B cell (primary cell): ENCODE data around the gene GATA3. TPM values are rescaled to one million over a fixed set of nuclear protein-coding genes. Genes with fewer than 3 reads are reported as not detected.

Source experiments
- ATAC-seq: fragments of 200-7000 bp; cut with Tn5 transposase; one replicate; pipeline ENCODE4 v1.10.0; 2021; ENCODE audit warnings: low read depth, mild to moderate bottlenecking, moderate number of reproducible peaks, moderate library complexity
- CTCF ChIA-PET: fragments of 350-600 bp; sonication (Branson Sonifier 250); formaldehyde crosslinking; loops from one replicate; lab custom pipeline; 2021; ENCODE audit warnings: antibody characterized with exemption, inconsistent platforms; lab: Charles Lee
- POLR2A ChIA-PET: fragments of 350-600 bp; sonication (Branson Sonifier 250); formaldehyde crosslinking; loops from one replicate; lab custom pipeline; 2021; ENCODE audit warnings: antibody characterized with exemption; lab: Charles Lee
- DNase-seq: peaks from one replicate; pipeline ENCODE4 v3.0.0; 2013
- H2AFZ ChIP-seq: 2 replicates; pipeline ENCODE4 v1.6.1; 2012; ENCODE audit warnings: mild to moderate bottlenecking, low read depth, low read length; ENCODE audit not compliant: insufficient read depth, poor library complexity, severe bottlenecking
- H3K27ac ChIP-seq, 2 donors: 1 replicate in 1 of 2; 2 replicates in 1 of 2; pipeline ENCODE4 v1.5.1; 2012 to 2013; ENCODE audit warnings: low read length in 2 of 2, mild to moderate bottlenecking in 2 of 2, moderate library complexity in 1 of 2
- H3K27me3 ChIP-seq, 4 experiments: fragments of 200-600 bp in 1 of 4; sonication (generic) in 1 of 4; replicated peaks in 1 of 4; 1 replicate in 2 of 4; 2 replicates in 2 of 4; pipeline versions ENCODE4 v1.6.1 to v1.7.0; 2013 to 2016; ENCODE audit warnings: low read length in 3 of 4, mild to moderate bottlenecking in 2 of 4, mixed read lengths in 1 of 4, moderate library complexity in 1 of 4; ENCODE audit not compliant: insufficient read depth in 4 of 4, control insufficient read depth in 3 of 4; ENCODE audit errors: control extremely low read depth in 1 of 4
- H3K36me3 ChIP-seq, 2 experiments: replicated peaks in 1 of 2; 1 replicate in 1 of 2; 2 replicates in 1 of 2; pipeline versions ENCODE4 v1.6.1 to v1.7.1; 2013; ENCODE audit warnings: low read length in 1 of 2; ENCODE audit not compliant: insufficient read depth in 2 of 2, control insufficient read depth in 1 of 2; ENCODE audit errors: control extremely low read depth in 1 of 2, extremely low read depth in 1 of 2
- H3K4me1 ChIP-seq, 2 donors: fragments of 200-600 bp in 1 of 2; sonication (generic) in 1 of 2; 1 replicate in 1 of 2; 2 replicates in 1 of 2; pipeline versions ENCODE4 v1.5.1 to v1.6.1; 2013 to 2017; ENCODE audit warnings: low read length in 2 of 2; ENCODE audit not compliant: control insufficient read depth in 2 of 2, insufficient read depth in 2 of 2
- H3K4me2 ChIP-seq: replicated peaks from 2 replicates; pipeline ENCODE3; 2012; ENCODE audit warnings: mild to moderate bottlenecking, low read depth, low read length; ENCODE audit not compliant: poor library complexity, severe bottlenecking
- H3K4me3 ChIP-seq, 5 experiments: fragments of 200-600 bp in 1 of 5; sonication (generic) in 1 of 5; 1 replicate in 3 of 5; 2 replicates in 2 of 5; pipeline versions ENCODE4 v1.5.1 to v1.7.0; 2011 to 2016; ENCODE audit warnings: low read length in 4 of 5, mild to moderate bottlenecking in 4 of 5, low read depth in 2 of 5, control low read depth in 1 of 5, moderate library complexity in 1 of 5; ENCODE audit not compliant: insufficient read depth in 1 of 5; ENCODE audit errors: control extremely low read depth in 1 of 5, extremely low read depth in 1 of 5
- H3K79me2 ChIP-seq: fragments of 200-600 bp; sonication (generic); one replicate; pipeline ENCODE4 v1.6.0; 2016; ENCODE audit warnings: low read length; ENCODE audit not compliant: control insufficient read depth, insufficient read depth
- H3K9ac ChIP-seq: fragments of 200-600 bp; sonication (generic); 2 replicates; pipeline ENCODE4 v1.6.1; 2017; ENCODE audit warnings: mild to moderate bottlenecking, low read length, moderate library complexity
- H3K9me3 ChIP-seq, 3 donors: one replicate each; pipeline versions ENCODE4 v1.6.1 to v1.7.1; 2013; ENCODE audit warnings: low read length in 2 of 3; ENCODE audit not compliant: control insufficient read depth in 2 of 3, insufficient read depth in 1 of 3; ENCODE audit errors: control extremely low read depth in 1 of 3
- H4K20me1 ChIP-seq: 2 replicates; pipeline ENCODE4 v1.6.0; 2012; ENCODE audit warnings: mild to moderate bottlenecking, low read length; ENCODE audit not compliant: insufficient read depth, control insufficient read depth, poor library complexity, severe bottlenecking
- H3K27ac Mint-ChIP-seq: one replicate; pipeline ENCODE4 v1.8.0; 2021; ENCODE audit warnings: mixed read lengths
- H3K27me3 Mint-ChIP-seq: one replicate; pipeline ENCODE4 v1.8.0; 2021; ENCODE audit warnings: mixed read lengths
- H3K4me1 Mint-ChIP-seq: one replicate; pipeline ENCODE4 v1.8.0; 2021; ENCODE audit warnings: mixed read lengths
- H3K4me3 Mint-ChIP-seq: one replicate; pipeline ENCODE4 v1.8.0; 2021; ENCODE audit warnings: mixed read lengths
- H3K9me3 Mint-ChIP-seq: one replicate; pipeline ENCODE4 v1.8.0; 2022; ENCODE audit warnings: mixed read lengths; ENCODE audit not compliant: insufficient read depth
- CTCF ChIP-seq: fragments of 200-600 bp; IDR thresholded peaks from one replicate; pipeline ENCODE4 v1.8.0; 2022; ENCODE audit warnings: antibody characterized with exemption, mild to moderate bottlenecking
- EZH2 ChIP-seq: IDR thresholded peaks from 2 replicates; pipeline ENCODE4 v1.6.1; 2012; ENCODE audit warnings: borderline replicate concordance, low read depth, mild to moderate bottlenecking, moderate library complexity, low read length; ENCODE audit not compliant: insufficient read depth, poor library complexity, severe bottlenecking
- WGBS: methylation state at CpG from one replicate; pipeline ENCODE4 v1.1.5; 2013; ENCODE audit warnings: missing lambda C conversion rate; ENCODE audit not compliant: insufficient coverage; 5-methylcytosine and 5-hydroxymethylcytosine counted together
- intact Hi-C: fragments of 100-400 bp; cut with micrococcal nuclease; formaldehyde crosslinking; loops from one replicate; pipeline ENCODE4 v1.10.0; 2022
- polyA plus RNA-seq: library from polyadenylated mRNA; depleted of rRNA; stranded (reverse); fragments of >200 nt; gene quantifications from 2 replicates; pipeline ENCODE4 v1.2.3, GENCODE V29; 2012
- total RNA-seq, 2 donors: library from RNA; stranded (reverse); fragments of 120-200 nt in 1 of 2; gene quantifications; 1 replicate in 1 of 2; 2 replicates in 1 of 2; pipeline versions ENCODE4 v1.2.3 to v1.2.4, GENCODE V29; 2013 to 2022

GATA3 gene
- total and polyA plus RNA-seq, 2 donors (not counting 1 experiment from before 2014, with no cell fraction given): 0.60 to 0.94 TPM

- CTCF ChIA-PET: no interaction called here
These were observed 6.0 kb upstream of the GATA3 start for GRCh38 chr10:8048281-8049008.

More at GRCh38 chr10:8048281-8049008, 6.0 kb upstream of the GATA3 start:
- Histone ChIP-seq H3K36me3 (no peaks in the 10 kb centered on the region), H3K9me3 (peaks cover 0 to 82% (median 0%) of the 10 kb centered on the region in 3 donors), H3K27ac (no peak overlapping the region), H3K9ac (no peak overlapping the region), H4K20me1 (no peaks in the 10 kb centered on the region), H3K4me3 (no peak overlapping the region), H3K4me1 (peaks cover 74 to 93% of the 10 kb centered on the region in 2 donors), H3K27me3 (peaks cover 0 to 97% (median 71%) of the 10 kb centered on the region in 4 experiments), H3K79me2 (no peaks in the 10 kb centered on the region), H3K4me2 (peak overlapping the region; percentile 84), H2AFZ (no peak overlapping the region)
- Mint-ChIP-seq H3K4me1 (peaks cover 54% of the 10 kb centered on the region), H3K9me3 (no peaks in the 10 kb centered on the region), H3K27me3 (peaks cover 70% of the 10 kb centered on the region), H3K27ac (no peak overlapping the region), H3K4me3 (peak overlapping the region; percentile 16)
- TF ChIP-seq CTCF: no peak
- no peak for TF ChIP-seq EZH2
- POLR2A ChIA-PET: no interaction called here
- ATAC-seq (no peak), DNase-seq (peak; percentile 48)
- 21% methylated on average over 18 of the region's 29 CpGs for WGBS
- intact Hi-C loops: no loop called here
